MCF 10A (cell line): ENCODE measurements around the gene CASTOR2. TPM values are rescaled to one million over a fixed set of nuclear protein-coding genes. Genes with fewer than 3 reads are reported as not detected.
"Not testable (repeated sequence)": the region's sequence is repeated elsewhere in the genome, so short reads cannot be mapped to it uniquely, and the experiment has no call there.

ENCODE experiments used
- Bru-seq: library from RNA; stranded (reverse); fragments of 400-500 nt; gene quantifications from one replicate; lab custom pipeline; 2021; lab: Mats Ljungman, UMichigan
- BruChase-seq, 2 experiments: library from RNA; stranded (reverse); fragments of 400-500 nt; gene quantifications; one replicate each; lab custom pipeline; 2021; lab: Mats Ljungman, UMichigan
- BruUV-seq: library from RNA; stranded (reverse); fragments of 400-500 nt; replicated peaks from 2 replicates; lab custom pipeline; 2021; lab: Mats Ljungman, UMichigan
- CTCF ChIA-PET: fragments of 300-600 bp; sonication (Branson Sonifier 250); formaldehyde crosslinking; extraction: SDS; loops from one replicate; lab custom pipeline; 2021; ENCODE audit warnings: antibody characterized with exemption, inconsistent platforms; lab: Yijun Ruan, JAX
- POLR2A ChIA-PET: fragments of 300-600, 350-650 bp; sonication (Branson Sonifier 250); formaldehyde crosslinking; extraction: SDS; loops from one replicate; lab custom pipeline; 2020; ENCODE audit warnings: antibody characterized with exemption, inconsistent platforms; lab: Yijun Ruan, JAX
- DNase-seq: peaks from one replicate; pipeline ENCODE4 v3.0.0-alpha.2; 2018; ENCODE audit not compliant: unreplicated experiment
- H3K27ac Mint-ChIP-seq: one replicate; pipeline ENCODE4 v1.8.0; 2022; ENCODE audit warnings: mild to moderate bottlenecking, low read depth, mixed read lengths; ENCODE audit not compliant: unreplicated experiment
- H3K27me3 Mint-ChIP-seq: one replicate; pipeline ENCODE4 v1.8.0; 2022; ENCODE audit warnings: mixed read lengths; ENCODE audit not compliant: insufficient read depth, unreplicated experiment
- H3K36me3 Mint-ChIP-seq: one replicate; pipeline ENCODE4 v1.8.0; 2022; ENCODE audit warnings: mild to moderate bottlenecking, moderate library complexity, mixed read lengths; ENCODE audit not compliant: insufficient read depth, unreplicated experiment
- H3K4me1 Mint-ChIP-seq: one replicate; pipeline ENCODE4 v1.8.0; 2022; ENCODE audit warnings: mixed read lengths; ENCODE audit not compliant: insufficient read depth, unreplicated experiment
- H3K4me3 Mint-ChIP-seq: one replicate; pipeline ENCODE4 v1.8.0; 2022; ENCODE audit warnings: mild to moderate bottlenecking, moderate library complexity, mixed read lengths; ENCODE audit not compliant: unreplicated experiment
- H3K9me3 Mint-ChIP-seq: one replicate; pipeline ENCODE4 v1.8.0; 2022; ENCODE audit warnings: mixed read lengths; ENCODE audit not compliant: unreplicated experiment
- intact Hi-C: fragments of 100-400 bp; cut with micrococcal nuclease; formaldehyde crosslinking; loops from 2 replicates; pipeline ENCODE4 v1.14.1; 2022
- long read RNA-seq: library from polyadenylated mRNA; stranded (forward); transcript quantifications from one replicate; pipeline ENCODE4 v2.0.0, GENCODE V29; 2022
- total RNA-seq: library from RNA; stranded (reverse); gene quantifications from 2 replicates; pipeline ENCODE4 v1.2.3, GENCODE V29; 2022

CASTOR2 gene
- total RNA-seq (2.2 and 2.6 TPM in 2 replicates), Bru-seq, nascent RNA (percentile 22 among the genes with signal in this experiment), BruChase-seq, experiment 1, labeled RNA remaining after a 6-hour chase (percentile 35 among the genes with signal in this experiment), BruChase-seq, experiment 2, labeled RNA remaining after a 2-hour chase (percentile 30 among the genes with signal in this experiment)
- long read RNA-seq, partial matches to known transcripts: 0 of 1 reads
- long read RNA-seq, other reads (novel, unspliced or antisense): 0 of 1 reads

DNA sequence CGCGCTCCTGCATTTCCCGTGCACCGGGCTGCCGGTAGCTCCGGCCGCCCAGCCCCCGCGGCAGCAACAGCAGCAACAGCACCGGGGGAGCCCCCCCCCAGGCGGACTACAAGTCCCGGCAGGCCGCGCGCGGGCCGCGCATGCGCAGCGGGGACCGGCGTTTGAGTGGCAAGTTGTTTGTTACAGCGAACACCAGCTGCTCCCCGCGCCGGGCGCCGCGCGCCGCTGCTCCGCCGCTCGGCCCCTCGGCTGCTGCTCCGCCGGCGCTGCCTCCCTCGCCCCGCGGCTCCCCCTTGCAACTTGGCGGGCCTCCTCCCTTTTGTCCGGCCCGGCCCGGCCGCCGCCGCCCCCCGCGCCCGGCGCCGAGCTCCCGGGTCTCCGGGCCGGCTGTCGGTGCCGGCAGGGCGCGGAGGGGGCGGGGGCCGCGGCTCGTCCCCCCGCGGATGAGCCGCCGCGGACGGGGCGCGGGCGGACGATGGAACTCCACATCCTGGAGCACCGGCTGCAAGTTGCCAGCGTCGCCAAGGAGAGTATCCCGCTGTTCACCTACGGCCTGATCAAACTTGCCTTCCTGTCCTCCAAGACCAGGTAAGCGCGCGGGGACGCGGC lies at the start of gene CASTOR2:
Gene CASTOR2, plus strand, starts transcription at position 195 of the 609 bp plus-strand sequence. Its CDS starts 281 bp downstream, at position 476.
- DNase-seq, POLR2A ChIA-PET, BruUV-seq, H3K27me3 Mint-ChIP-seq, H3K4me3 Mint-ChIP-seq, H3K36me3 Mint-ChIP-seq, intact Hi-C loops, CTCF ChIA-PET, H3K9me3 Mint-ChIP-seq, H3K4me1 Mint-ChIP-seq, H3K27ac Mint-ChIP-seq: not testable (repeated sequence)

DNA sequence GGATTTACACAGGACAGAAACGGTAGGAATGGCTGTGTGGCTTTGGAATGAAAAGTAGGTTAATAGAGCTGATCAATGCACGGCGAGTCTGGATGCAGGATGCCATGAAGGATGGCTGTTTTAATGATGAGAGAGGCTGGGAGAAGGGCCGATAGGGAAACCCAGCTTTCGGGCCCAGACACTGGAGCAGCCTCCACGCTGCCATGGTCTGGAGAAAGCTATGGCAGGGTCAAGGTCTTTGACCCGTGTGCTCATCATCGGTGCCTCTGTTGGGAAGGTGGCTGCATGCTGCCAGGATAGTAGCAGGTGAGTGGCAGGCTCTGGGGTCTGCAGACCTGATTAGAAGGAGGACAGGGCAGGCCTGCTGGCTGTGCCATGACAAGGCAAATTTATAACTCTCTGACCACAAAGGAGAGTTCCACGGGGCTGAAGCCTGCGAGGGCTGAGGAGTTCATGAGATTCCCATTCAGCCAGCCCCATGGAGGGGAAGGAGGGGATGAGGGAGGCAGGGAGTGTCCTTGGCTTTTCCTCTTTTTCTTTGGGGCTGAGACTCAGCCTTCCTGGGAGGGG lies 42.1 kb upstream of the CASTOR2 start:
- H3K4me3 Mint-ChIP-seq, CTCF ChIA-PET, H3K27me3 Mint-ChIP-seq, intact Hi-C loops, DNase-seq, POLR2A ChIA-PET, H3K36me3 Mint-ChIP-seq, BruUV-seq, H3K9me3 Mint-ChIP-seq, H3K27ac Mint-ChIP-seq, H3K4me1 Mint-ChIP-seq: not testable (repeated sequence)

DNA sequence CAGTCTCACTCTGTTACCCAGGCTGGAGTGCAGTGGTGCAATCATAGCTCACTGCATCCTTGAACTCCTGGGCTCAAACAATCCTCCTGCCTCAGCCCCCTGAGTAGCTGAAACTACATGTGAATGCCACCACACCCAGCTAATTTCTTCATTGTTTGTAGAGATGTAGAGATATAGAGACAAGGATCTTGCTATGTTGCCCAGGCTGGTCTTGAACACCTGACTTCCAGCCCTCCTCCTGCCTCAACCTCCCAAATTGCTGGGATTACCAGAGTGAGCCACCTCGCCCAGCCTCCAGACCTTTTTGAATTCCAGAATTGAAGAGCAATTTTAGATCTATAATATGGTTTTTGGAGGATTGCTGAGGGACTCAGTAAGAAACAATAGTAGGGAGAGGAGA lies 40.9 kb upstream of the CASTOR2 start:
- H3K4me3 Mint-ChIP-seq, H3K4me1 Mint-ChIP-seq, H3K27ac Mint-ChIP-seq, POLR2A ChIA-PET, H3K36me3 Mint-ChIP-seq, intact Hi-C loops, H3K9me3 Mint-ChIP-seq, H3K27me3 Mint-ChIP-seq, DNase-seq, CTCF ChIA-PET, BruUV-seq: not testable (repeated sequence)

DNA sequence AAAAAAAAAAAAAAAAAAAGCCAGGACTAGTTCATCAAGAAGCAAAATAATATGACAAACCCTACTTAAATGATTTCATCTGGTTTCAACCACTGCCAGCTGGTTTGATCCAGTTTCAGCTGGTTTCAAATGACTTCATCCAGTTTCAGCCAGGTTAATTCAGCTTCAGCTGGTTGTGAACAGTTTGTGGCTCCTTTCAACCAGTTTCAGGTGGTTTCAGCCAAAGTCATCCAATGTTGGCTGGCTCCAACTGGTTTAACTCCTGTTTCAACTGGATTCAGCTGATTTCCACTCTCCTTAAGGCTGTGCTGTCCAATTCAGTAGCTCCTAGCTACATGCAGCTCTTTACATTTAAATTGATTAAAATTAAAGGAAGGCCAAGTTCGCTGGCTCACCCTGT lies 37.5 kb upstream of the CASTOR2 start:
- H3K27me3 Mint-ChIP-seq, H3K4me1 Mint-ChIP-seq: not testable (repeated sequence)

DNA sequence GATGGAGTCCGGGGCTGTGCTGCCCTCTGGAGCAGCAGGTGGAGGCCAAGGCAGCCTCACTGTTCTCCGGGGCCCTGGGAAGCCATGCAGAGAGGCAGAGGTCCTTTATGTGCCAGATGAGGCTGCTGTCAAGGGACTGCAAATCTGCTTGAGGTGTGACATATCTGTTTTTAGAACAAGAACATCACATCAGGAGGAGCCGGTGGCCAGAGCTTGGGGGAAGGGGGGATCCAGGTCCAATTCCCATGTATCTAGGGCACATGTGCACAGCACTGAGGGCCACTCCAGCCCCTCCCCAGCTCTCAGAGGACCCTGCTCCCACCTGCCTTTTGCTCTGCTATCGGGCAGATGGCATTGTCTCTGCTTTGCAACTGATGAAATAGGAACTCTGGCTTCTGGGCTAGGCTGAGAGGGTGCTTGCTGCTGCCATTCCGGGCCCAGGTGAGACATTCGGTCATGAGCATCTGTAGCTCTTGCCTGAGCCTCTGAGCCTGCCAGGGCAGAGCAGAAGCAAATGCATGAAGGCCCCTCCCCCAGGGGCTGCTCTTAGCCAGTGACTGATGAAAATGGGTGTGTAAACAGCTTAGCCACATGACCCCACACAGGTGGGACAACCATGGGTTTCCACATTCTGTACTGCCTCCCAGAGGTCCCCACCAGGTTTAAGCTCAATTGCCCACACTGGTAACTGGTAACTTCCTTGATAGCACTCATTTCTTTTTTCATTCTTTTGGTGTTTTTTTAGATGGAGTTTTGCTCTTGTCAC lies 32.8 kb upstream of the CASTOR2 start:
- H3K27ac Mint-ChIP-seq, H3K4me1 Mint-ChIP-seq, DNase-seq, H3K4me3 Mint-ChIP-seq, CTCF ChIA-PET, H3K36me3 Mint-ChIP-seq, BruUV-seq, POLR2A ChIA-PET, H3K27me3 Mint-ChIP-seq, H3K9me3 Mint-ChIP-seq, intact Hi-C loops: not testable (repeated sequence)

More for the DNA sequence above, 37.5 kb upstream of the CASTOR2 start:
- H3K27ac Mint-ChIP-seq, DNase-seq, H3K9me3 Mint-ChIP-seq, BruUV-seq, POLR2A ChIA-PET, CTCF ChIA-PET, H3K4me3 Mint-ChIP-seq, intact Hi-C loops, H3K36me3 Mint-ChIP-seq: not testable (repeated sequence)

DNA sequence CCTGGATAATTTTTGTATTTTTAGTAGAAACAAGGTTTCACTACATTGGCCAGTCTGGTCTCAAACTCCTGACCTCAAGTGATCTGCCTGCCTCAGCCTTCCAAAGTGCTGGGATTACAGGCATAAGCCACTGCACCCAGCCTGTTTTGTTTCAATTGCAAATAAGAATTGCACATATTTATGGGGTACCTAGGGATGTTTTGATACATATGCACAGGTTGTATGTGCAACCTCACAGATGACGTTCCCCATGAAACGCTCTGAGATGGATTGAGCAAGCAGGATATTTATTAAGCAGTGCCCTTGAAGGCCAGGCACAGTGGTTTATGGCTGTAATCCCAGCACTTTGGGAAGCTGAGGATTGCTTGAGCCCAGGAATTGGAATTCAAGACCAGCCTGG lies 25.1 kb upstream of the CASTOR2 start:
- DNase-seq, CTCF ChIA-PET, H3K27ac Mint-ChIP-seq, intact Hi-C loops, H3K27me3 Mint-ChIP-seq, H3K4me1 Mint-ChIP-seq, H3K36me3 Mint-ChIP-seq, BruUV-seq, H3K4me3 Mint-ChIP-seq, POLR2A ChIA-PET, H3K9me3 Mint-ChIP-seq: not testable (repeated sequence)

DNA sequence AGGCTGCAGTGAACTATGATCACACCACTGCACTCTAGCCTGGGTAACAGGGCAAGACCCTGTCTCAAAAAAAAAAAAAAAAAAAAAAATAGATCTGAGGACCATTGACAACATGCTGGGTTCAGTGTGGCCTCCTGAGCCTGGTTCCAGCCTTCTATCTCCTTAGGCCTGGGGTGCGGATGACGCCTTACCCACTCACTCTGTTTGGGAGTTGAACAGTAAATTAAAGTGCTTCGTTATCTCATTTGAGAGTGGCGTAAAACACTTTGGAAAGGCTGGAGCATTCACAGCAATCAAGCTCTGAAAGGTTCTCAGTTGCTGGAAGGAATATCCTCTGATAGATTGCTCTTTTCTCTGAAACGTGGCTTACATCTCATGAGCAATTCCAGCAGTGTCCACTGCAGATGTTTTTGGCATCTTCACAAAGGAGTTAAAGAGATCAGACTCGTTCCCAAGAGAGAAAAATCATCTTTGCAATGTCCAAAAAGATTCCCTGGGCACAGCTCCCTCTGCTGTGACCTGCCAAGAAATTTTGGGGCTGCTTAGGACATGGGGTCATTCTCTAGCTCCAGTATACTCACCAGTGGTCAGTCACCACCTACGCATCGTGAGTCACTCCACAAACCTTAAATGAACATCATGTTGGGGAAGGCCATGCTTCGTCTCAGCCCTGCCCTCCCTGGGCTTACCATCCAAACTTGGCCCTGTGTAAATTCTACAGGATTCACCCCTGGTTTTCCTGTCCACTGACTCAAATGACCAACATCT lies 23.0 kb upstream of the CASTOR2 start:
- H3K9me3 Mint-ChIP-seq, H3K4me3 Mint-ChIP-seq, DNase-seq, H3K36me3 Mint-ChIP-seq, H3K27ac Mint-ChIP-seq, BruUV-seq, H3K27me3 Mint-ChIP-seq, H3K4me1 Mint-ChIP-seq, intact Hi-C loops, CTCF ChIA-PET, POLR2A ChIA-PET: not testable (repeated sequence)

DNA sequence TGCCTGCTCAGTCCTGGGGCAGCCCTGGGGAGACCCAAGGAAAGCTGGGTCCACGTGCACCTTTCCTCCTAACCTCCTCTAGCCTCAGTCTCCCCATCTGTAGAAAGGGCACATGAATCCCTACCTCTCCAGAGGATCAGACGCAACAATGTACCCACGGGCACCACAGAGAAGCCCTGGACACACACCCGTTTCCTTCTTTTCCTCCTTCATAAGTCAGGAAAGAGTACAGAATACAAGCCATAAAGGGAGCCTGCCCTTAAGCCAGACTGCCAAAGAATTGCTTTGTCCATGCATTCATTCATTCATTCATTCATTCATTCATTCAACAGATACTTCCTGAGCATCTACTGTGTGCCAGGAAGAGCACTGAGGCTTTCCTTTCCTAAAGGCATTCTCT lies 20.6 kb upstream of the CASTOR2 start:
- intact Hi-C loops, H3K9me3 Mint-ChIP-seq, CTCF ChIA-PET, H3K27me3 Mint-ChIP-seq, H3K4me3 Mint-ChIP-seq, H3K36me3 Mint-ChIP-seq, H3K27ac Mint-ChIP-seq, POLR2A ChIA-PET, BruUV-seq, H3K4me1 Mint-ChIP-seq, DNase-seq: not testable (repeated sequence)
